ENCODE results near the gene GATA6. TPM values are rescaled to one million over a fixed set of nuclear protein-coding genes. Genes with fewer than 3 reads are reported as not detected.

The GATA6 gene
- total RNA-seq, 1 donor from 2014 or later = 60.9 TPM

DNA sequence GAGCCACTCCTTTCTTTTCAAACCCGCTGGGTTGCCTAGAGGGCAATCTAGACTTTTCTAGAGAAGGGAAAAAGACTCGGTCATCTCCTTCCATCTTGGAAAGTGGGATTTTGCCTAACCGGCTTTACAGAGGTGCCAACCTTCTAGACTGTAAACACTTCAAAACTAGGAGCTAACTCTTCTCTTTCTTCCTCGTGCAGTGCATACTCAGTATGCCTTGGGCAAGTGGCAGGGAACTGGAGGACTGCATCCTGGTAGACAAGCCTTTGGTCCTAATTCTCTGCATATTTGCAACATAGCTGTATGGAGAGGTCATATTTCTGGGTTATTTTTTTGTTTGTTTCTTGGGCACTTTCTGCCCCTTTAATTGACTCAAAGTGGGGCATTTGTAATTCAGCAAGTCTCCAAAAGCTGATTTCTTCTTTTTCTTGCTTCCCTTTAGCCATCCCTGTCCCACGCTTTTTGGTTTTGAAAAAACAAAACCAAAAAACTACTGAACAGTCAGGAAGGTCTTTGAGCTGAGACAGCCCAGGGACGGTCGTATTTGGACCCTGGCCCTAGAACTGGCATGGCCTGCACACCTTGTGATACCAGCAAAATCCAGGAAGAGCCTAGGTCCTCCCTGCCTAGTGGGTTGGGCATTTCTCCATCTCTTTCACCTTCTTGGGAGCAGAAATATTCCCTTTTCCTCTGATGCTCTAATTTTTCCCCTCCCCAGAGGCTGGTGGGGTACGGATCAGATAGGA, 5.8 kb upstream of the GATA6 start:
- intact Hi-C loops (cut with micrococcal nuclease) = loop anchor here (10.0 kb wide), 1 partner anchor 169 kb away; no protein-coding TSS in a partner anchor
- TF ChIP-seq, protein P1, sequence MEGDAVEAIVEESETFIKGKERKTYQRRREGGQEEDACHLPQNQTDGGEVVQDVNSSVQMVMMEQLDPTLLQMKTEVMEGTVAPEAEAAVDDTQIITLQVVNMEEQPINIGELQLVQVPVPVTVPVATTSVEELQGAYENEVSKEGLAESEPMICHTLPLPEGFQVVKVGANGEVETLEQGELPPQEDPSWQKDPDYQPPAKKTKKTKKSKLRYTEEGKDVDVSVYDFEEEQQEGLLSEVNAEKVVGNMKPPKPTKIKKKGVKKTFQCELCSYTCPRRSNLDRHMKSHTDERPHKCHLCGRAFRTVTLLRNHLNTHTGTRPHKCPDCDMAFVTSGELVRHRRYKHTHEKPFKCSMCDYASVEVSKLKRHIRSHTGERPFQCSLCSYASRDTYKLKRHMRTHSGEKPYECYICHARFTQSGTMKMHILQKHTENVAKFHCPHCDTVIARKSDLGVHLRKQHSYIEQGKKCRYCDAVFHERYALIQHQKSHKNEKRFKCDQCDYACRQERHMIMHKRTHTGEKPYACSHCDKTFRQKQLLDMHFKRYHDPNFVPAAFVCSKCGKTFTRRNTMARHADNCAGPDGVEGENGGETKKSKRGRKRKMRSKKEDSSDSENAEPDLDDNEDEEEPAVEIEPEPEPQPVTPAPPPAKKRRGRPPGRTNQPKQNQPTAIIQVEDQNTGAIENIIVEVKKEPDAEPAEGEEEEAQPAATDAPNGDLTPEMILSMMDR (IDR thresholded peaks at IDR 0.05; ENCODE audit: borderline replicate concordance) = no peak
- H3K9me3 ChIP-seq (replicated peaks) = no peaks in the 10 kb centered on the region
- peak overlapping the region; percentile 99 for H3K4me3 ChIP-seq
- peaks cover 68% of the 10 kb centered on the region for H3K4me1 ChIP-seq
- no peaks in the 10 kb centered on the region for H3K36me3 ChIP-seq
- peak overlapping the region; percentile 100 for H3K27ac ChIP-seq (replicated peaks)
- no peak for DNase-seq
- peaks cover 64% of the 10 kb centered on the region for H3K27me3 ChIP-seq (ENCODE audit: low read depth)

DNA sequence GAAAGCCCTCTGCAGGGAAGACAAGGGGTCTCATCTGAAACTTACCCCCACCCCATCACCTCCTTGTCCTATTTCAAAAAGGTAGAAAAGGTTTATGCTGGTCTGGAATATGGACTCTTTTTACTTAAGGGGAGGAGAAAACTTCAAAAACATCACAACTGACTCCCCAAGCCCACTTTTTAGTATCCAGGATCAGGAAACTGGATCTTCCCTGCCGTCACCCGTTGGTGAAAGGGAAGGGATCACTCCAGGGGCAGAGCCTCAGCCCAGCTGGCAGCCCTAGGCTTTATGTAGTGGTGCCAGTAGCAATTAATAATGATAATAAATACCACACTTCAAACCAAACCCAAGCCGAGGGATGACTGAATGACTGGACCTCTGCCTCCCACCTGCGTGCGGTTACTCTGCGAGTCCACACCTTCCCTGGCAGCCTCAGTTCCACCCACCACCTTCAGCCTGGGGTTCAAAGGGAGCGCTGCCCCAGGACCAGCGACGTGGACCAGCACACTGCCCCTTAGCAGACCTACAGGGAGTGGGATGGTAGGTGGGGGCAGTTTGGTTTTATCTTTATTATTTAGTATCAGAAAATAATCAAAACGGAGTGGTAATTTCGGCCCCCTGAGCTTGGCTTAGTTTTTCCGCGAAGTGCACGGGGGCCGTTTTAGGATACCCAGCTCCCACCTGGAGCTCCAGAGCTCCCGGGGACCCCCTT, 4.9 kb upstream of the GATA6 start:
- Histone ChIP-seq H3K4me1 (peaks cover 77% of the 10 kb centered on the region), H3K27ac (replicated peaks) (peak overlapping the region; percentile 100)
- intact Hi-C loops (cut with micrococcal nuclease) = loop anchor here (10.0 kb wide), 1 partner anchor 170 kb away; no protein-coding TSS in a partner anchor

DNA sequence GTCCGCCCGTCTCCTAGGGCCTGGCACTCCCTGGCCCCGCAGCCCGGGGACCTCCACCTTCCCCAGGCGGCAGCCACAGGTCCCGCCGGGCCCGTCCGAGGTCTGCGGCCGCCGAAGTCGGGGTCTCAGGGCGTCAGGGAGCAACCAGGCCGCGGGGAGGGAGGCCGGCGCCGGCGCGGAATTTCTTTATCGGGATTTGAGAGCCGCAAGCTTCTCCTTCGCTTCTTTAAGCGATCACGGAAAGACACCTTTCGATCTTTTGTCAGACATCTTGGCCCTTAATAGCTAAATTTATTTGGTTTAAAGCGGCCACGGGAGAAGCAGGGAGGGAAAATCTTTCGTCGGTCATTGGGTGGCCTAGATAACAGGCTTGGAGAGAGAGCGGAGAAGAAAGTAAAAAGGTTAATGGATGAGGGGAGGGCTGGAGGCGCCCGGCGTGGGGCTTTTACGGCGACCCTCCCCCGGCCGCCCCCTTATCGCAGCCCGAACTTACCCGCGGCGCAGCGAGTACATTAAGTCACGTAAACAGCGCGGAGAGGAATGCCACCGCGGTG, 4.3 kb upstream of the GATA6 start:
- peaks cover 84% of the 10 kb centered on the region for H3K4me1 ChIP-seq
- H3K27ac ChIP-seq (replicated peaks) = peak overlapping the region; percentile 100
- intact Hi-C loops (cut with micrococcal nuclease) = loop anchor here (10.0 kb wide), 1 partner anchor 170 kb away; no protein-coding TSS in a partner anchor

More for the DNA sequence above, 4.9 kb upstream of the GATA6 start:
- TF ChIP-seq, protein P1 (IDR thresholded peaks at IDR 0.05; ENCODE audit: borderline replicate concordance) = no peak
- H3K36me3 ChIP-seq = no peaks in the 10 kb centered on the region
- no peak for DNase-seq
- peak overlapping the region; percentile 99 for H3K4me3 ChIP-seq
- H3K27me3 ChIP-seq (ENCODE audit: low read depth) = peaks cover 64% of the 10 kb centered on the region
- no peaks in the 10 kb centered on the region for H3K9me3 ChIP-seq (replicated peaks)

DNA sequence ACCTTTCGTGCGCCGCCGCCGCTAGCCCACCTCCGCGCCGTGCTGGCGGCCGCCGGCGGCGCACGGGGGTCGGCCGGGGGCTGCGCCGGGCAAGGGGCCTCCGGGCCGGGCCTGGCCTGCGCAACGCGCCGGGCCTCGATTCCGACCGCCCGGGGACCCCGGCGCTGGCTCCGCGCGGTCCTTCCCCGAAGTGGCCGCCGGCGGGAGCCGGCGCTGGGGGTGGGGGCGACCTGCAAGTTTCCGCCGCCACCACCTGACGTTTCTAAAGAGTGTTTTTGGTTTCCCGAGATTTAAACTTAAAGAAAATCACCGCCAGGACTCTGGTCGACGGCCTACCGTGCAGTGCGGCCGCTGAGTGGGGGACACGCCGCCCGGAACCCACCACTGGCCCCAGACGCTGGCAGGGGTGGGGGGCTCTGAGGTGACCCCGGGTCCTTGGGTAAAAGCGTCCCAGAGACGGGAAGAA, 3.8 kb upstream of the GATA6 start:
- Histone ChIP-seq H3K36me3 (no peaks in the 10 kb centered on the region), H3K27ac (replicated peaks) (peak overlapping the region; percentile 100), H3K9me3 (replicated peaks) (no peaks in the 10 kb centered on the region), H3K4me1 (peaks cover 85% of the 10 kb centered on the region), H3K4me3 (peak overlapping the region; percentile 99), H3K27me3 (ENCODE audit: low read depth) (peaks cover 64% of the 10 kb centered on the region)
- TF ChIP-seq, protein P1 (IDR thresholded peaks at IDR 0.05; ENCODE audit: borderline replicate concordance) = no peak
- intact Hi-C loops (cut with micrococcal nuclease) = loop anchor here (10.0 kb wide), 1 partner anchor 171 kb away; no protein-coding TSS in a partner anchor
- no peak for DNase-seq

More for the DNA sequence above, 4.3 kb upstream of the GATA6 start:
- Histone ChIP-seq H3K9me3 (replicated peaks) (no peaks in the 10 kb centered on the region), H3K4me3 (peak overlapping the region; percentile 99), H3K36me3 (no peaks in the 10 kb centered on the region), H3K27me3 (ENCODE audit: low read depth) (peaks cover 64% of the 10 kb centered on the region)
- TF ChIP-seq, protein P1 (IDR thresholded peaks at IDR 0.05; ENCODE audit: borderline replicate concordance) = no peak
- no peak for DNase-seq
